Mammary epithelial cell (primary cell): ENCODE measurements around the gene RANGRF.

Experiments
- CTCF ChIP-seq, 2 donors: IDR thresholded peaks in 1 of 2; conservative IDR thresholded peaks in 1 of 2; 2 replicates each; pipeline ENCODE4 v1.5.1; 2011 to 2012; ENCODE audit warnings: inconsistent platforms in 2 of 2, low read length in 2 of 2, mild to moderate bottlenecking in 2 of 2, control low read depth in 1 of 2, low read depth in 1 of 2; ENCODE audit not compliant: insufficient read depth in 1 of 2; ENCODE audit errors: extremely low read depth in 1 of 2
- EZH2 ChIP-seq: IDR thresholded peaks from 2 replicates; pipeline ENCODE4 v1.6.1; 2012; ENCODE audit warnings: low read length, inconsistent platforms, borderline replicate concordance

GRCh38 chr17:8311131-8311790, 22.8 kb downstream of the RANGRF start:
- TF ChIP-seq CTCF (conservative IDR thresholded peaks at IDR 0.05 in 1 of 2, IDR thresholded peaks at IDR 0.05 in 1 of 2; ENCODE audit: extremely low read depth in 1 of 2, insufficient read depth in 1 of 2, low read depth in 1 of 2, low read length in 2 of 2) (no peak), EZH2 (no peak)
